Colonic mucosa (tissue), 4 donors: ENCODE results near the gene ZBTB25. TPM values are rescaled to one million over a fixed set of nuclear protein-coding genes. Genes with fewer than 3 reads are reported as not detected.
"Not testable (repeated sequence)": the region's sequence is repeated elsewhere in the genome, so short reads cannot be mapped to it uniquely, and the experiment has no call there.

Experiments used
- DNase-seq: peaks from one replicate; pipeline ENCODE4 v3.0.0-alpha.2; 2020
- H3K27ac ChIP-seq: fragments of 200-600 bp; one replicate; pipeline ENCODE4 v1.8.0; 2021
- H3K27me3 ChIP-seq: fragments of 200-600 bp; one replicate; pipeline ENCODE4 v1.8.0; 2021
- H3K36me3 ChIP-seq: fragments of 200-600 bp; one replicate; pipeline ENCODE4 v1.8.0; 2021
- H3K4me1 ChIP-seq: fragments of 200-600 bp; one replicate; pipeline ENCODE4 v1.8.0; 2021; ENCODE audit warnings: mild to moderate bottlenecking
- H3K4me3 ChIP-seq: fragments of 200-600 bp; one replicate; pipeline ENCODE4 v1.8.0; 2021
- H3K9ac ChIP-seq, 2 donors: one replicate each; pipeline ENCODE4 v1.7.0; 2013; ENCODE audit warnings: control low read depth in 2 of 2, low read depth in 2 of 2, low read length in 2 of 2
- H3K9me3 ChIP-seq: fragments of 200-600 bp; one replicate; pipeline ENCODE4 v1.8.0; 2021
- CTCF ChIP-seq: fragments of 200-600 bp; IDR thresholded peaks from one replicate; pipeline ENCODE4 v1.8.0; 2022; ENCODE audit warnings: antibody characterized with exemption, mild to moderate bottlenecking
- intact Hi-C: fragments of 100-400 bp; cut with DNase I; formaldehyde crosslinking; loops from one replicate; pipeline ENCODE4 v1.14.1; 2022
- total RNA-seq, 2 donors: library from RNA; stranded (reverse); fragmentation: NEBNext Ultra II Directional in 1 of 2; extraction: Animal tissue kit (Norgen Biotek cat#: 25700) in 1 of 2; gene quantifications; one replicate each; pipeline ENCODE4 v1.2.1, GENCODE V29; 2021
- donor health status: healthy.
- donor health status: DM: no; HTN: no; CAD: no.
- donor health status: DM: no; HTN: no; CAD: no.

ZBTB25 gene
- total RNA-seq, 2 donors from 2014 or later, result 5.6 to 6.1 TPM

- H3K4me3 ChIP-seq, result no peak overlapping the region
- no peak overlapping the region for H3K27ac ChIP-seq
- intact Hi-C loops, result no loop called here
- H3K9ac ChIP-seq, result no peak overlapping the region
- DNase-seq, result no peak
- no peaks in the 10 kb centered on the region for H3K9me3 ChIP-seq
- H3K36me3 ChIP-seq, result peaks cover 5% of the 10 kb centered on the region
- TF ChIP-seq CTCF, result no peak
- H3K27me3 ChIP-seq, result no peaks in the 10 kb centered on the region
- no peaks in the 10 kb centered on the region for H3K4me1 ChIP-seq
Observed at GRCh38 chr14:64520699-64521098, 17.1 kb upstream of the ZBTB25 start.

- Histone ChIP-seq H3K9me3 (no peaks in the 10 kb centered on the region), H3K9ac (no peak overlapping the region), H3K36me3 (peaks cover 5% of the 10 kb centered on the region), H3K4me1 (no peaks in the 10 kb centered on the region), H3K27me3 (no peaks in the 10 kb centered on the region), H3K4me3 (no peak overlapping the region), H3K27ac (no peak overlapping the region)
- no peak for TF ChIP-seq CTCF
- intact Hi-C loops, result no loop called here
- no peak for DNase-seq
Observed at GRCh38 chr14:64518229-64518628, 14.6 kb upstream of the ZBTB25 start.

- H3K9me3 ChIP-seq, DNase-seq, H3K27ac ChIP-seq, H3K4me1 ChIP-seq, H3K27me3 ChIP-seq, H3K9ac ChIP-seq, H3K4me3 ChIP-seq, H3K36me3 ChIP-seq, intact Hi-C loops: not testable (repeated sequence)
Observed at GRCh38 chr14:64517667-64518066, 14.0 kb upstream of the ZBTB25 start.

- Histone ChIP-seq H3K4me3 (no peak overlapping the region), H3K27me3 (no peaks in the 10 kb centered on the region), H3K36me3 (no peaks in the 10 kb centered on the region), H3K9ac (no peak overlapping the region), H3K27ac (no peak overlapping the region), H3K9me3 (no peaks in the 10 kb centered on the region), H3K4me1 (no peaks in the 10 kb centered on the region)
- no peak for TF ChIP-seq CTCF
- no peak for DNase-seq
- intact Hi-C loops, result no loop called here
Observed at GRCh38 chr14:64516969-64517368, 13.3 kb upstream of the ZBTB25 start.

- H3K36me3 ChIP-seq, result no peaks in the 10 kb centered on the region
- H3K9me3 ChIP-seq, result no peaks in the 10 kb centered on the region
- no peak overlapping the region for H3K4me3 ChIP-seq
- no peak for DNase-seq
- TF ChIP-seq CTCF, result no peak
- H3K9ac ChIP-seq, result no peak overlapping the region
- no peak overlapping the region for H3K27ac ChIP-seq
- no peaks in the 10 kb centered on the region for H3K27me3 ChIP-seq
- H3K4me1 ChIP-seq, result no peaks in the 10 kb centered on the region
- intact Hi-C loops, result no loop called here
Observed at GRCh38 chr14:64515053-64515452, 11.4 kb upstream of the ZBTB25 start.

GRCh38 chr14:64513271-64513670 lies 9.6 kb upstream of the ZBTB25 start:
- H3K36me3 ChIP-seq, result no peaks in the 10 kb centered on the region
- no peak for DNase-seq
- H3K9me3 ChIP-seq, result no peaks in the 10 kb centered on the region
- H3K4me3 ChIP-seq, result no peak overlapping the region
- intact Hi-C loops, result no loop called here
- H3K27me3 ChIP-seq, result no peaks in the 10 kb centered on the region
- no peak overlapping the region for H3K9ac ChIP-seq
- TF ChIP-seq CTCF, result no peak
- no peak overlapping the region for H3K27ac ChIP-seq
- H3K4me1 ChIP-seq, result peaks cover 6% of the 10 kb centered on the region
